Retinal pigment epithelial cell (primary cell): Measurements from ENCODE around the gene RIMBP2.

Source experiments
- DNase-seq: peaks from one replicate; pipeline ENCODE4 v3.0.0-alpha.2; 2010; ENCODE audit warnings: low read depth
- H3K4me3 ChIP-seq: 2 replicates; pipeline ENCODE4 v1.5.1; 2011; ENCODE audit warnings: mild to moderate bottlenecking, low read length, control low read depth, moderate library complexity
- CTCF ChIP-seq: conservative IDR thresholded peaks from 2 replicates; pipeline ENCODE4 v1.5.1; 2011; ENCODE audit warnings: low read depth, low read length, control low read depth, inconsistent platforms

Gene RIMBP2

GRCh38 chr12:130611026-130611905 lies 104.8 kb downstream of the RIMBP2 start:
- no peak for TF ChIP-seq CTCF
- no peak for DNase-seq
- H3K4me3 ChIP-seq: no peak overlapping the region

- no peak overlapping the region for H3K4me3 ChIP-seq
- no peak for TF ChIP-seq CTCF
- no peak for DNase-seq
Measured at GRCh38 chr12:130609966-130610365, 106.1 kb downstream of the RIMBP2 start.

GRCh38 chr12:130608831-130609230 lies 107.3 kb downstream of the RIMBP2 start:
- DNase-seq: no peak
- no peak for TF ChIP-seq CTCF
- no peak overlapping the region for H3K4me3 ChIP-seq

- DNase-seq: no peak
- TF ChIP-seq CTCF: no peak
- no peak overlapping the region for H3K4me3 ChIP-seq
Measured at GRCh38 chr12:130608132-130608531, 108.0 kb downstream of the RIMBP2 start.

- no peak for DNase-seq
Measured at GRCh38 chr12:130606231-130606630, 109.9 kb downstream of the RIMBP2 start.

GRCh38 chr12:130603396-130603965 lies 112.6 kb downstream of the RIMBP2 start:
- no peak for TF ChIP-seq CTCF

More at GRCh38 chr12:130606231-130606630, 109.9 kb downstream of the RIMBP2 start:
- H3K4me3 ChIP-seq: no peak overlapping the region
- no peak for TF ChIP-seq CTCF

GRCh38 chr12:130602251-130602650 lies 113.8 kb downstream of the RIMBP2 start:
- TF ChIP-seq CTCF: no peak
- DNase-seq: no peak

More at GRCh38 chr12:130603396-130603965, 112.6 kb downstream of the RIMBP2 start:
- no peak for DNase-seq
- no peak overlapping the region for H3K4me3 ChIP-seq

More at GRCh38 chr12:130602251-130602650, 113.8 kb downstream of the RIMBP2 start:
- no peak overlapping the region for H3K4me3 ChIP-seq
